Activated CD4-positive, alpha-beta memory T cell treated with anti-CD3 and anti-CD28 coated beads for 36 hours (primary cell): ENCODE measurements around the gene TACC3. TPM values are rescaled to one million over a fixed set of nuclear protein-coding genes. Genes with fewer than 3 reads are reported as not detected.

Experiments
- CTCF ChIA-PET: fragments of 350-600 bp; sonication (Branson Sonifier 250); formaldehyde crosslinking; loops from one replicate; lab custom pipeline; 2021; ENCODE audit warnings: antibody characterized with exemption, inconsistent platforms; lab: Charles Lee
- POLR2A ChIA-PET: fragments of 350-600 bp; sonication (Branson Sonifier 250); formaldehyde crosslinking; loops from one replicate; lab custom pipeline; 2021; ENCODE audit warnings: antibody characterized with exemption; lab: Charles Lee
- DNase-seq: peaks from one replicate; pipeline ENCODE4 v3.0.0-alpha.2; 2020
- H3K27ac Mint-ChIP-seq: one replicate; pipeline ENCODE4 v1.8.0; 2021; ENCODE audit warnings: mixed read lengths
- H3K27me3 Mint-ChIP-seq: one replicate; pipeline ENCODE4 v1.8.0; 2021; ENCODE audit warnings: mixed read lengths
- H3K36me3 Mint-ChIP-seq: one replicate; pipeline ENCODE4 v1.8.0; 2021; ENCODE audit warnings: mixed read lengths
- H3K4me1 Mint-ChIP-seq: one replicate; pipeline ENCODE4 v1.8.0; 2021; ENCODE audit warnings: low read depth, mixed read lengths
- H3K4me3 Mint-ChIP-seq: one replicate; pipeline ENCODE4 v1.8.0; 2021; ENCODE audit warnings: mild to moderate bottlenecking, mixed read lengths
- H3K9me3 Mint-ChIP-seq: one replicate; pipeline ENCODE4 v1.8.0; 2021; ENCODE audit warnings: mixed read lengths
- intact Hi-C: fragments of 100-400 bp; cut with micrococcal nuclease; formaldehyde crosslinking; loops from one replicate; pipeline ENCODE4 v1.15.1; 2023
- total RNA-seq, 2 experiments: library from RNA; stranded (reverse); gene quantifications; one replicate each; pipeline ENCODE4 v1.2.3, GENCODE V29; 2021

TACC3 gene
- total RNA-seq, 2 experiments from 2014 or later: 194 to 201 TPM

DNA sequence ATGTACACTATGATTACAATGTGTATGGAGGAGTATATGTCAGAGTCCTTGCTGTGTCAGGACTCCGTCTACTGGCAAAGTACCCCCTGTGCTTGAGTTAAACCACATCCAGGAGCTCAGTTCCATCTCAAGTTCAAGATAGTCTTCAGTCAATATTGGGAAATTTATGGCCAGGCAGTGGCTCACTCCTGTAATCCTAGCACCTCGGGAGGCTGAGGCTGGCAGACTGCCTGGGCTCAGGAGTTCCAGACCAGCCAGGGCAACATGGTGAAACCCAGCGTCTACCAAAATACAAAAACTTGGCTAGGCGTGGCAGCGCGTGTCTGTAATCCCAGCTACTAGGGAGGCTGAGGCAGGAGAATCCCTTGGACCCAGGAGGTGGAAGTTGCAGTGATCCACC is 15.0 kb upstream of the TACC3 start:
- Mint-ChIP-seq H3K27me3 (no peaks in the 10 kb centered on the region), H3K36me3 (peaks cover 65% of the 10 kb centered on the region), H3K4me3 (no peak overlapping the region), H3K4me1 (peaks cover 73% of the 10 kb centered on the region), H3K27ac (no peak overlapping the region), H3K9me3 (no peaks in the 10 kb centered on the region)
- no peak for DNase-seq
- intact Hi-C loops: no loop called here
- ChIA-PET POLR2A (interaction anchor here (0.6 to 1.0 kb wide), 2 partner anchors 12 to 15 kb away, joined by 4 to 6 read pairs; partner anchors contain the start of genes TACC3 and TMEM129), CTCF (interaction anchor here (0.6 to 15.6 kb wide), 2 partner anchors 14 to 284 kb away, joined by 3 to 203 read pairs; no protein-coding TSS in a partner anchor)

DNA sequence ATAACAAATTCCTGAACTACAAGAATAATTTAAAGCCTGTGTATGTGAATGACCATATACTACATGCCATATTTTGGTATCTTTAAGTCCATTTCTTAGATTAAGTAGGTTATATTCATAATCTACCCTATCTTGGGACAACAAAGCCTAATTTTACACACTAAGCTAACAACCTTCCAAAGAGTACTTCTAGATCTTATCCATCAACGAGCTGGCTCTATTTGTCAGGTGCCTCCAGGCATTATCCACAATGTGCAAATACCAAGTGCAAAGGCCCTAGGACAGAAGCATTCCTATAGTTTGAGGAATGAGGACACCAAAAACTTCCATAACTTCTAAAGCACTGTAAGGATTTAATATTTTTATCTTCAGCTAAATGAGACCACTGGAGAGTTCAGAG is 12.7 kb upstream of the TACC3 start:
- Mint-ChIP-seq H3K4me3 (no peak overlapping the region), H3K27ac (no peak overlapping the region), H3K9me3 (no peaks in the 10 kb centered on the region), H3K36me3 (peaks cover 57% of the 10 kb centered on the region), H3K4me1 (peaks cover 59% of the 10 kb centered on the region), H3K27me3 (no peaks in the 10 kb centered on the region)
- no peak for DNase-seq
- ChIA-PET CTCF (interaction anchor here (2.1 to 15.6 kb wide), 3 partner anchors 15 to 18 kb away, joined by 6 to 203 read pairs (median 8); no protein-coding TSS in a partner anchor), POLR2A (interaction anchor here (2.3 to 2.4 kb wide), 2 partner anchors 12 to 14 kb away, joined by 11 to 13 read pairs; partner anchors contain the start of genes TACC3 and TMEM129)
- intact Hi-C loops: no loop called here

DNA sequence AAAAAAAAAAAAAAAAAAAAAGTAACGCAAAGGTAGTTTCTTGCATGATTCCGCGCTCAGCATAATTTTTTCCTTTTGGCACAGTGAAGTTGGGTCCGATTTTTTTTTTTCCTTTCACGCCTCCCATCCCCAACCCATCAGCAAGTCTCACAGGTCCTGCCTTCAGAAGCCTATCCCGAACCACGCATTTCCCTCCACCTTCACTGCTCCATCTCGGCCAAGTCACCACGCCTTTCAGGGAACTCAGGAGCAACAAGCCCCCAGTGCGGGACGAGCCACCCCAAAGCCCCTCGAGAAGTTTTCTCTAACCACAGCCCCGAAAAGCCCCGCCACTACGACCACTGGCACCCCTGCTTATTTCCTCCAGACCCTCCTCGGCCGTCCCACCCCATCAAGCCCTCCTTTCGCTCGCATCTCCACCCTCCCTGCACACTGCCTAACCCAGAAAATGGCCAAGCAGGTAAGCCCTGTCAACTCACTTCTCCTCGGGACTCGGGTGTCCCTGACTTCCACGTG is 10.2 kb upstream of the TACC3 start:
- Mint-ChIP-seq H3K4me3 (peak overlapping the region; percentile 89), H3K36me3 (peaks cover 52% of the 10 kb centered on the region), H3K9me3 (no peaks in the 10 kb centered on the region), H3K27ac (peak overlapping the region; percentile 87), H3K27me3 (no peaks in the 10 kb centered on the region), H3K4me1 (peaks cover 61% of the 10 kb centered on the region)
- ChIA-PET POLR2A (interaction anchor here (1.3 to 3.4 kb wide), 5 partner anchors 10 to 33 kb away, joined by 3 to 56 read pairs (median 13); partner anchors contain the start of genes TACC3 and TMEM129), CTCF (interaction anchor here (0.7 to 15.6 kb wide), 4 partner anchors 10 to 98 kb away, joined by 3 to 203 read pairs (median 12); partner anchors contain the start of genes TACC3 and TMEM129)
- intact Hi-C loops: no loop called here
- DNase-seq: no peak

- Mint-ChIP-seq H3K4me1 (peaks cover 60% of the 10 kb centered on the region), H3K27me3 (no peaks in the 10 kb centered on the region), H3K4me3 (peak overlapping the region; percentile 89), H3K27ac (peak overlapping the region; percentile 87), H3K9me3 (no peaks in the 10 kb centered on the region), H3K36me3 (peaks cover 50% of the 10 kb centered on the region)
- ChIA-PET POLR2A (interaction anchor here (1.1 to 3.4 kb wide), 6 partner anchors 10 to 159 kb away, joined by 3 to 56 read pairs (median 6); partner anchors contain the start of genes NSD2, TACC3 and TMEM129), CTCF (interaction anchor here (0.7 to 15.6 kb wide), 7 partner anchors 9 to 97 kb away, joined by 3 to 203 read pairs (median 3); partner anchors contain the start of genes TACC3 and TMEM129)
- intact Hi-C loops: loop anchor here (1.0 to 2.0 kb wide), 5 partner anchors 10 to 365 kb away; partner anchors contain the start of genes NSD2, TACC3, TMEM129 and UVSSA
- peak; percentile 60 for DNase-seq
Measured at GRCh38 chr4:1711571-1712215, 9.6 kb upstream of the TACC3 start.

DNA sequence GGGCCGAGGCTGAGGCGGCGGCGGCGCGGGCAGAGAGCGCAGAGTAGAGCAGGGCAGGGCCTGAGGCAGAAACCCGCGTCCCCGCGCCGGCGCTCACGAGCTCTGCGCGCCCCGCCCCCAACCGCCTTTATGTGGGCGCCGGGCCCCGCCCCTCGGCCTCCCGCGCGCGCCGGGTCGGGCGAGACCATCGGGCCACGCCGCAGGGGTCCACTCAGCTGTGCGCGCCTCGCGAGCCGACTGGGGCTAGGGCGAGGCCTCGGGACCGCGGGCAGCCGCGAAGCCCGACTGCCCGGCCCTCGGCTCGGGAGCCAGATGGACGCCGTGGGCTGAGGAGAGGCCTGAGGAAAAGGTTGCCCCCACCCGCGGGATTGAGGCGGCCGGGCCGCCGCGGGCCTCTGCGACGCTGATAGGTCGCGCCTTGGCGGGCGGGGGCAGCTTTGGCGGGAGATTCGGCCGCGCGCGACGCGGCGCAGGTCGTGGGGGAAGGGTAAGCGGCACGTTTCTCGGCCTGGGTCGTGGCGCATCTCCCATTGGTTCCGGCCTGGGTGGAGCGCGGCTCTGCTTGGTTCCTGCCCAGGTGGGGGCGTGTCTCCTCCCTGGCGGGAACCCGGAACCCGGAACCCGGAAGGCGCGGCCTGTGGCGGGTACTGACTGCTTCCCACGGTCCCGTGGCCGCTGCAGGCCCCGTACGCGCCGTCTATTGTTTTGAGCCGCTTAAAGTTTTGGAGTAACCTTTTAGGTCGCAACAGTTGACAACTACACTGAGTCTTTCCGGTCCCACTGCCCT is 8.9 kb upstream of the TACC3 start, which contains the start of gene SLBP:
TSS of gene SLBP (minus strand) at position 104 of the 787 bp plus-strand sequence. CDS start 131 bp downstream, outside the sequence.
- Mint-ChIP-seq H3K9me3 (no peaks in the 10 kb centered on the region), H3K27ac (peak within 1 kb of the TSS; percentile 94), H3K4me3 (peak within 1 kb of the TSS; percentile 99), H3K36me3 (peaks cover 50% of the 10 kb centered on the region), H3K27me3 (no peaks in the 10 kb centered on the region), H3K4me1 (peaks cover 61% of the 10 kb centered on the region)
- DNase-seq: peak; percentile 99
- ChIA-PET CTCF (interaction anchor here (1.0 to 15.6 kb wide), 6 partner anchors 10 to 36 kb away, joined by 3 to 203 read pairs (median 3); partner anchors contain the start of genes TACC3 and TMEM129), POLR2A (interaction anchor here (1.1 to 3.4 kb wide), 7 partner anchors 10 to 158 kb away, joined by 3 to 56 read pairs (median 5); partner anchors contain the start of genes NSD2, TACC3 and TMEM129)
- intact Hi-C loops: loop anchor here (1.0 to 2.0 kb wide), 5 partner anchors 9 to 366 kb away; partner anchors contain the start of genes NSD2, TACC3, TMEM129 and UVSSA

- Mint-ChIP-seq H3K4me3 (peak overlapping the region; percentile 99), H3K27ac (peak overlapping the region; percentile 94), H3K27me3 (no peaks in the 10 kb centered on the region), H3K9me3 (no peaks in the 10 kb centered on the region), H3K4me1 (peaks cover 58% of the 10 kb centered on the region), H3K36me3 (peaks cover 47% of the 10 kb centered on the region)
- intact Hi-C loops: loop anchor here (2.0 kb wide), 2 partner anchors 14 to 366 kb away; partner anchors contain the start of gene UVSSA
- CTCF ChIA-PET: interaction anchor here (1.5 to 15.6 kb wide), 4 partner anchors 9 to 20 kb away, joined by 3 to 203 read pairs (median 13); partner anchors contain the start of genes TACC3 and TMEM129
- DNase-seq: no peak
- POLR2A ChIA-PET: interaction anchor here (1.1 to 3.4 kb wide), 6 partner anchors 9 to 158 kb away, joined by 3 to 56 read pairs (median 6); partner anchors contain the start of genes NSD2, TACC3 and TMEM129
Measured at GRCh38 chr4:1713003-1713851, 8.1 kb upstream of the TACC3 start.

- Mint-ChIP-seq H3K4me1 (peaks cover 54% of the 10 kb centered on the region), H3K36me3 (peaks cover 40% of the 10 kb centered on the region), H3K9me3 (no peaks in the 10 kb centered on the region), H3K27me3 (no peaks in the 10 kb centered on the region), H3K4me3 (peak overlapping the region; percentile 99), H3K27ac (peak overlapping the region; percentile 94)
- ChIA-PET CTCF (interaction anchor here (1.7 to 15.6 kb wide), 2 partner anchors 11 to 22 kb away, joined by 11 to 203 read pairs; no protein-coding TSS in a partner anchor), POLR2A (interaction anchor here (0.9 to 3.4 kb wide), 2 partner anchors 9 to 21 kb away, joined by 4 to 21 read pairs; no protein-coding TSS in a partner anchor)
- intact Hi-C loops: no loop called here
- no peak for DNase-seq
Measured at GRCh38 chr4:1714303-1715001, 6.9 kb upstream of the TACC3 start.

GRCh38 chr4:1715002-1715758 is 6.1 kb upstream of the TACC3 start:
- intact Hi-C loops: no loop called here
- POLR2A ChIA-PET: no interaction called here
- peaks cover 35% of the 10 kb centered on the region for H3K36me3 Mint-ChIP-seq

GRCh38 chr4:1716065-1716945 is 5.0 kb upstream of the TACC3 start:
- intact Hi-C loops: no loop called here
- CTCF ChIA-PET: no interaction called here
- H3K4me1 Mint-ChIP-seq: peaks cover 44% of the 10 kb centered on the region
- H3K9me3 Mint-ChIP-seq: no peaks in the 10 kb centered on the region
- DNase-seq: no peak
- no peak overlapping the region for H3K27ac Mint-ChIP-seq
- peaks cover 25% of the 10 kb centered on the region for H3K36me3 Mint-ChIP-seq
- H3K27me3 Mint-ChIP-seq: no peaks in the 10 kb centered on the region
- no peak overlapping the region for H3K4me3 Mint-ChIP-seq
- POLR2A ChIA-PET: no interaction called here

More at GRCh38 chr4:1715002-1715758, 6.1 kb upstream of the TACC3 start:
- no peak for DNase-seq
- CTCF ChIA-PET: interaction anchor here (15.6 kb wide), 1 partner anchor 22 kb away, joined by 203 read pairs; no protein-coding TSS in a partner anchor
- Mint-ChIP-seq H3K4me3 (peak overlapping the region; percentile 99), H3K27ac (peak overlapping the region; percentile 94), H3K4me1 (peaks cover 54% of the 10 kb centered on the region), H3K27me3 (no peaks in the 10 kb centered on the region), H3K9me3 (no peaks in the 10 kb centered on the region)
